SK-N-SH (cell line): ENCODE results near the gene KPNA2. TPM values are rescaled to one million over a fixed set of nuclear protein-coding genes. Genes with fewer than 3 reads are reported as not detected.

Source experiments
- CTCF ChIA-PET: fragments of 300-600, 350-600 bp; formaldehyde crosslinking; extraction: SDS; loops from one replicate; lab custom pipeline; 2021; lab: Yijun Ruan, JAX
- POLR2A ChIA-PET: fragments of 350-600 bp; sonication (Branson Sonifier 250); formaldehyde crosslinking; extraction: SDS; loops from one replicate; lab custom pipeline; 2020; ENCODE audit warnings: antibody characterized with exemption, inconsistent platforms; lab: Yijun Ruan, JAX
- DNase-seq: peaks from one replicate; pipeline ENCODE4 v3.0.0; 2012
- H2AFZ ChIP-seq: fragments of 200-600 bp; sonication (generic); 2 replicates; pipeline ENCODE4 v1.8.1; 2016; ENCODE audit warnings: antibody characterized with exemption, mild to moderate bottlenecking, low read depth
- H3F3A ChIP-seq: fragments of 200-600 bp; sonication (generic); replicated peaks from 2 replicates; pipeline ENCODE3; 2016; ENCODE audit warnings: antibody characterized with exemption, mild to moderate bottlenecking; ENCODE audit not compliant: insufficient read depth
- H3K27ac ChIP-seq, 2 experiments: fragments of 200-500 bp in 1 of 2; fragments of 200-600 bp in 1 of 2; sonication (Bioruptor generic) in 1 of 2; sonication (generic), shearing (Covaris generic) in 1 of 2; 2 replicates each; pipeline versions ENCODE4 v1.5.1 to v1.6.1; 2014 to 2016; ENCODE audit warnings: low read depth in 2 of 2, inconsistent platforms in 1 of 2, low read length in 1 of 2, mild to moderate bottlenecking in 1 of 2, mixed read lengths in 1 of 2
- H3K27me3 ChIP-seq: fragments of 200-600 bp; sonication (generic), shearing (Covaris generic); 2 replicates; pipeline ENCODE4 v1.6.1; 2016; ENCODE audit warnings: mixed run types; ENCODE audit not compliant: insufficient read depth
- H3K36me3 ChIP-seq, 2 experiments: fragments of 200-500 bp in 1 of 2; fragments of 200-600 bp in 1 of 2; sonication (Bioruptor generic) in 1 of 2; sonication (generic) in 1 of 2; replicated peaks in 1 of 2; 2 replicates each; pipeline versions ENCODE3 to v1.5.1; 2014 to 2016; ENCODE audit warnings: low read length in 1 of 2, mild to moderate bottlenecking in 1 of 2; ENCODE audit not compliant: insufficient read depth in 2 of 2, control insufficient read depth in 1 of 2
- H3K4me1 ChIP-seq, 2 experiments: fragments of 200-500 bp in 1 of 2; fragments of 200-600 bp in 1 of 2; sonication (Bioruptor generic) in 1 of 2; sonication (generic), shearing (Covaris generic) in 1 of 2; 2 replicates each; pipeline versions ENCODE4 v1.5.1 to v1.6.1; 2014 to 2016; ENCODE audit warnings: low read depth in 1 of 2, low read length in 1 of 2, mixed run types in 1 of 2; ENCODE audit not compliant: insufficient read depth in 2 of 2, control insufficient read depth in 1 of 2
- H3K4me2 ChIP-seq: fragments of 200-600 bp; sonication (generic), shearing (Covaris generic); 2 replicates; pipeline ENCODE4 v1.6.1; 2017; ENCODE audit warnings: mixed run types
- H3K4me3 ChIP-seq, 2 experiments: fragments of 200-500 bp in 1 of 2; fragments of 200-600 bp in 1 of 2; sonication (Bioruptor generic) in 1 of 2; sonication (generic), shearing (Covaris generic) in 1 of 2; 2 replicates each; pipeline versions ENCODE4 v1.5.1 to v1.8.1; 2014 to 2016; ENCODE audit warnings: low read depth in 2 of 2, inconsistent platforms in 1 of 2, low read length in 1 of 2, mild to moderate bottlenecking in 1 of 2, mixed read lengths in 1 of 2, moderate library complexity in 1 of 2
- H3K79me2 ChIP-seq: fragments of 200-600 bp; sonication (generic); 2 replicates; pipeline ENCODE4 v1.8.1; 2017; ENCODE audit warnings: mild to moderate bottlenecking; ENCODE audit not compliant: insufficient read depth
- H3K9ac ChIP-seq: fragments of 200-600 bp; sonication (generic); 2 replicates; pipeline ENCODE4 v1.6.1; 2017; ENCODE audit warnings: mixed run types
- H3K9me2 ChIP-seq: fragments of 200-600 bp; sonication (generic); 2 replicates; pipeline ENCODE4 v1.6.1; 2017; ENCODE audit warnings: mixed run types
- H3K9me3 ChIP-seq: fragments of 200-600 bp; sonication (generic); 2 replicates; pipeline ENCODE4 v1.6.1; 2017; ENCODE audit warnings: mixed run types, mild to moderate bottlenecking, moderate library complexity
- H4K20me1 ChIP-seq: fragments of 200-600 bp; sonication (generic); 2 replicates; pipeline ENCODE4 v1.6.1; 2017; ENCODE audit warnings: mild to moderate bottlenecking, mixed run types; ENCODE audit not compliant: insufficient read depth
- CHD2 ChIP-seq: fragments of 150-350 bp; IDR thresholded peaks from 2 replicates; pipeline ENCODE4 v1.6.1; 2018; ENCODE audit warnings: low read length; ENCODE audit not compliant: partially characterized antibody
- ELF1 ChIP-seq: IDR thresholded peaks from 2 replicates; pipeline ENCODE4 v1.4.0; 2012
- EP300 ChIP-seq, 2 experiments: IDR thresholded peaks; 2 replicates each; pipeline versions ENCODE4 v1.4.0 to v1.6.1; 2012; ENCODE audit warnings: borderline replicate concordance in 1 of 2, low read depth in 1 of 2, low read length in 1 of 2
- FOSL2 ChIP-seq: IDR thresholded peaks from 2 replicates; pipeline ENCODE4 v1.4.0; 2012; ENCODE audit warnings: low read depth, mild to moderate bottlenecking, moderate library complexity, borderline replicate concordance
- FOXJ3 ChIP-seq: sonication (generic); formaldehyde crosslinking; IDR thresholded peaks from 2 replicates; pipeline ENCODE4 v1.5.1; 2020; ENCODE audit warnings: mild to moderate bottlenecking, missing genetic modification reagents
- FOXM1 ChIP-seq: IDR thresholded peaks from 2 replicates; pipeline ENCODE4 v1.4.0; 2012; ENCODE audit warnings: low read depth, mild to moderate bottlenecking
- MAX ChIP-seq: IDR thresholded peaks from 2 replicates; pipeline ENCODE4 v1.4.0; 2012; ENCODE audit warnings: low read depth
- MXI1 ChIP-seq: IDR thresholded peaks from 2 replicates; pipeline ENCODE4 v1.6.1; 2012; ENCODE audit warnings: mild to moderate bottlenecking, low read depth, low read length, improper control_type of control experiment
- NFIC ChIP-seq: IDR thresholded peaks from 2 replicates; pipeline ENCODE4 v1.4.0; 2012; ENCODE audit warnings: borderline replicate concordance
- NRF1 ChIP-seq: IDR thresholded peaks from 2 replicates; pipeline ENCODE4 v1.6.1; 2012; ENCODE audit warnings: low read depth, mild to moderate bottlenecking, low read length
- POLR2AphosphoS5 ChIP-seq: IDR thresholded peaks from 2 replicates; pipeline ENCODE4 v1.6.1; 2012; ENCODE audit warnings: low read depth, low read length
- RAD21 ChIP-seq: IDR thresholded peaks from 2 replicates; pipeline ENCODE4 v1.6.1; 2012; ENCODE audit warnings: mild to moderate bottlenecking, low read length
- RCOR1 ChIP-seq: fragments of 150-350 bp; IDR thresholded peaks from 2 replicates; pipeline ENCODE4 v1.6.1; 2017; ENCODE audit warnings: antibody characterized with exemption, low read length
- REST ChIP-seq: IDR thresholded peaks from 2 replicates; pipeline ENCODE4 v1.6.1; 2012; ENCODE audit warnings: mild to moderate bottlenecking, low read depth, low read length, moderate library complexity
- RFX5 ChIP-seq: IDR thresholded peaks from 2 replicates; pipeline ENCODE4 v1.6.1; 2012; ENCODE audit warnings: mild to moderate bottlenecking, improper control_type of control experiment, low read length
- SIN3A ChIP-seq: IDR thresholded peaks from 2 replicates; pipeline ENCODE4 v1.6.1; 2012; ENCODE audit warnings: low read depth, mild to moderate bottlenecking, low read length, moderate library complexity, borderline replicate concordance
- SMC3 ChIP-seq: IDR thresholded peaks from 2 replicates; pipeline ENCODE4 v1.6.1; 2012; ENCODE audit warnings: low read depth, low read length, improper control_type of control experiment
- TAF1 ChIP-seq: IDR thresholded peaks from 2 replicates; pipeline ENCODE4 v1.6.1; 2012; ENCODE audit warnings: low read depth, mild to moderate bottlenecking, low read length, moderate library complexity, borderline replicate concordance
- TCF12 ChIP-seq: IDR thresholded peaks from 2 replicates; pipeline ENCODE4 v1.4.0; 2012
- WGBS: methylation state at CpG from one replicate; pipeline ENCODE4 v1.1.6; 2017; ENCODE audit warnings: low lambda C conversion rate; 5-methylcytosine and 5-hydroxymethylcytosine counted together
- polyA plus RNA-seq, 3 experiments: library from polyadenylated mRNA; depleted of rRNA; stranded (reverse); fragments of >200 nt; gene quantifications; 2 replicates each; pipeline ENCODE4 v1.2.3, GENCODE V29; 2012
- TF ChIP-seq, protein P1 (sequence below): IDR thresholded peaks from 2 replicates; pipeline ENCODE4 v1.4.0; 2012; ENCODE audit warnings: low read depth, borderline replicate concordance
- TF ChIP-seq, protein P2 (sequence below): IDR thresholded peaks from 2 replicates; pipeline ENCODE4 v1.4.0; 2012; ENCODE audit warnings: low read depth, borderline replicate concordance
- TF ChIP-seq, protein P3 (sequence below): fragments of 150-350 bp; IDR thresholded peaks from 2 replicates; pipeline ENCODE4 v1.6.1; 2016; ENCODE audit warnings: mild to moderate bottlenecking, low read depth, low read length

KPNA2 gene
- polyA plus RNA-seq (2012; rRNA removed) = 122 and 139 TPM in 2 replicates
- 122 and 123 TPM in 2 replicates for polyA plus RNA-seq (2012; cell fraction: cytosol; rRNA removed)
- 71.3 and 114 TPM in 2 replicates for polyA plus RNA-seq (2012; cell fraction: nucleus; rRNA removed)

- Histone ChIP-seq H3K4me1 (peaks cover 2 to 8% of the 10 kb centered on the region in 2 experiments; a peak in 3 of 4 replicates), H3K9ac (peak within 1 kb of the TSS; percentile 93), H3K9me2 (no peaks in the 10 kb centered on the region), H3F3A (peaks cover 6% of the 10 kb centered on the region), H3K4me2 (peak within 1 kb of the TSS; percentile 91), H3K36me3 (peaks cover 23 to 35% of the 10 kb centered on the region in 2 experiments), H3K9me3 (no peaks in the 10 kb centered on the region), H4K20me1 (peaks cover 27% of the 10 kb centered on the region; the same call in 1 of the 2 replicates), H3K27me3 (no peaks in the 10 kb centered on the region), H2AFZ (peak within 1 kb of the TSS; percentile 79), H3K79me2 (peaks cover 52% of the 10 kb centered on the region), H3K27ac (peak within 1 kb of the TSS; percentile 67 to 81), H3K4me3 (peak within 1 kb of the TSS; percentile 72 to 89)
- CTCF ChIA-PET = interaction anchor here (0.8 to 2.4 kb wide), 3 partner anchors 12 to 24 kb away, joined by 3 to 5 read pairs (median 4); no protein-coding TSS in a partner anchor
- peak; percentile 99 for DNase-seq
- under 1% methylated on average over 35 of the region's 72 CpGs for WGBS
- POLR2A ChIA-PET = interaction anchor here (0.6 to 2.4 kb wide), 3 partner anchors 16 to 176 kb away, joined by 4 to 21 read pairs (median 10); no protein-coding TSS in a partner anchor
- TF ChIP-seq FOSL2 (no peak), SIN3A (peak; percentile 99), TCF12 (no peak; the same call in 1 of the 2 replicates), CHD2 (peak; percentile 99), MAX (peak; percentile 94), NFIC (no peak), TAF1 (peak; percentile 94), ELF1 (no peak), SMC3 (no peak), MXI1 (peak; percentile 100), RAD21 (no peak), EP300 (IDR thresholded peaks at IDR 0.05; ENCODE audit: borderline replicate concordance in 1 of 2, low read depth in 1 of 2, low read length in 1 of 2) (0 out of 4 replicates have a peak, but pooled peaks of 1 of the 2 experiments have one; percentile 16), REST (peak; percentile 42; the same call in 1 of the 2 replicates), NRF1 (no peak), FOXJ3 (CRISPR knock-in tag) (no peak), RFX5 (peak; percentile 77; the same call in 1 of the 2 replicates), FOXM1 (peak; percentile 100), POLR2AphosphoS5 (peak; percentile 96), RCOR1 (peak; percentile 29; the same call in 1 of the 2 replicates)
- TF ChIP-seq, protein P1, sequence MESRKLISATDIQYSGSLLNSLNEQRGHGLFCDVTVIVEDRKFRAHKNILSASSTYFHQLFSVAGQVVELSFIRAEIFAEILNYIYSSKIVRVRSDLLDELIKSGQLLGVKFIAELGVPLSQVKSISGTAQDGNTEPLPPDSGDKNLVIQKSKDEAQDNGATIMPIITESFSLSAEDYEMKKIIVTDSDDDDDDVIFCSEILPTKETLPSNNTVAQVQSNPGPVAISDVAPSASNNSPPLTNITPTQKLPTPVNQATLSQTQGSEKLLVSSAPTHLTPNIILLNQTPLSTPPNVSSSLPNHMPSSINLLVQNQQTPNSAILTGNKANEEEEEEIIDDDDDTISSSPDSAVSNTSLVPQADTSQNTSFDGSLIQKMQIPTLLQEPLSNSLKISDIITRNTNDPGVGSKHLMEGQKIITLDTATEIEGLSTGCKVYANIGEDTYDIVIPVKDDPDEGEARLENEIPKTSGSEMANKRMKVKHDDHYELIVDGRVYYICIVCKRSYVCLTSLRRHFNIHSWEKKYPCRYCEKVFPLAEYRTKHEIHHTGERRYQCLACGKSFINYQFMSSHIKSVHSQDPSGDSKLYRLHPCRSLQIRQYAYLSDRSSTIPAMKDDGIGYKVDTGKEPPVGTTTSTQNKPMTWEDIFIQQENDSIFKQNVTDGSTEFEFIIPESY = peak; percentile 99
- TF ChIP-seq, protein P2, sequence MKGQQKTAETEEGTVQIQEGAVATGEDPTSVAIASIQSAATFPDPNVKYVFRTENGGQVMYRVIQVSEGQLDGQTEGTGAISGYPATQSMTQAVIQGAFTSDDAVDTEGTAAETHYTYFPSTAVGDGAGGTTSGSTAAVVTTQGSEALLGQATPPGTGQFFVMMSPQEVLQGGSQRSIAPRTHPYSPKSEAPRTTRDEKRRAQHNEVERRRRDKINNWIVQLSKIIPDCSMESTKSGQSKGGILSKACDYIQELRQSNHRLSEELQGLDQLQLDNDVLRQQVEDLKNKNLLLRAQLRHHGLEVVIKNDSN = peak; percentile 48
- TF ChIP-seq, protein P3, sequence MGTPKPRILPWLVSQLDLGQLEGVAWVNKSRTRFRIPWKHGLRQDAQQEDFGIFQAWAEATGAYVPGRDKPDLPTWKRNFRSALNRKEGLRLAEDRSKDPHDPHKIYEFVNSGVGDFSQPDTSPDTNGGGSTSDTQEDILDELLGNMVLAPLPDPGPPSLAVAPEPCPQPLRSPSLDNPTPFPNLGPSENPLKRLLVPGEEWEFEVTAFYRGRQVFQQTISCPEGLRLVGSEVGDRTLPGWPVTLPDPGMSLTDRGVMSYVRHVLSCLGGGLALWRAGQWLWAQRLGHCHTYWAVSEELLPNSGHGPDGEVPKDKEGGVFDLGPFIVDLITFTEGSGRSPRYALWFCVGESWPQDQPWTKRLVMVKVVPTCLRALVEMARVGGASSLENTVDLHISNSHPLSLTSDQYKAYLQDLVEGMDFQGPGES = no peak; the same call in 1 of the 2 replicates
Measured at GRCh38 chr17:68035523-68036303, at the start of gene KPNA2. Gene KPNA2 (plus strand): TSS chr17:68035735. CDS start chr17:68037133, 1,398 bp downstream.
